ENCODE data around the gene ITGA8.

The ITGA8 gene

GRCh38 chr10:15735763-15736162, 16.0 kb upstream of the ITGA8 start:
- DNase-seq (ENCODE audit: low read depth in 2 of 2), result no peak

GRCh38 chr10:15730341-15730740, 10.6 kb upstream of the ITGA8 start:
- DNase-seq (ENCODE audit: low read depth in 2 of 2), result no peak

- DNase-seq (ENCODE audit: low read depth in 2 of 2), result no peak
These were observed 10.2 kb upstream of the ITGA8 start for GRCh38 chr10:15729890-15730289.

- no peak for DNase-seq (ENCODE audit: low read depth in 2 of 2)
These were observed 6.3 kb upstream of the ITGA8 start for GRCh38 chr10:15726042-15726441.

GRCh38 chr10:15725603-15726002, 5.9 kb upstream of the ITGA8 start:
- no peak for DNase-seq (ENCODE audit: low read depth in 2 of 2)

GRCh38 chr10:15724683-15725082, 5.0 kb upstream of the ITGA8 start:
- DNase-seq (ENCODE audit: low read depth in 2 of 2), result no peak

- no peak for DNase-seq (ENCODE audit: low read depth in 2 of 2)
These were observed 4.1 kb upstream of the ITGA8 start for GRCh38 chr10:15723803-15724202.

GRCh38 chr10:15720635-15721287, 1.0 kb upstream of the ITGA8 start:
- no peak for DNase-seq (ENCODE audit: low read depth in 2 of 2)

GRCh38 chr10:15719049-15719898, 448 bp downstream of the ITGA8 start:
- no peak for DNase-seq (ENCODE audit: low read depth in 2 of 2)

- DNase-seq (ENCODE audit: low read depth in 2 of 2), result no peak
These were observed 1.1 kb downstream of the ITGA8 start for GRCh38 chr10:15718694-15719048.

GRCh38 chr10:15715619-15716227, 4.0 kb downstream of the ITGA8 start:
- DNase-seq (ENCODE audit: low read depth in 2 of 2), result no peak

GRCh38 chr10:15714847-15715246, 4.9 kb downstream of the ITGA8 start:
- DNase-seq (ENCODE audit: low read depth in 2 of 2), result no peak

- DNase-seq (ENCODE audit: low read depth in 2 of 2), result no peak
These were observed 6.8 kb downstream of the ITGA8 start for GRCh38 chr10:15712883-15713282.

GRCh38 chr10:15710455-15710854, 9.3 kb downstream of the ITGA8 start:
- DNase-seq (ENCODE audit: low read depth in 2 of 2), result no peak

GRCh38 chr10:15705298-15705697, 14.4 kb downstream of the ITGA8 start:
- no peak for DNase-seq (ENCODE audit: low read depth in 2 of 2)

GRCh38 chr10:15704581-15704968, 15.1 kb downstream of the ITGA8 start:
- no peak for DNase-seq (ENCODE audit: low read depth in 2 of 2)

- DNase-seq (ENCODE audit: low read depth in 2 of 2), result no peak
These were observed 15.7 kb downstream of the ITGA8 start for GRCh38 chr10:15703944-15704580.

GRCh38 chr10:15703151-15703880, 16.4 kb downstream of the ITGA8 start:
- no peak for DNase-seq (ENCODE audit: low read depth in 2 of 2)

- no peak for DNase-seq (ENCODE audit: low read depth in 2 of 2)
These were observed 19.5 kb downstream of the ITGA8 start for GRCh38 chr10:15700078-15700674.

GRCh38 chr10:15695852-15696251, 23.9 kb downstream of the ITGA8 start:
- DNase-seq (ENCODE audit: low read depth in 2 of 2), result no peak

GRCh38 chr10:15690031-15690430, 29.7 kb downstream of the ITGA8 start:
- DNase-seq (ENCODE audit: low read depth in 2 of 2), result no peak
